ENCODE data around the gene IL1B.
"Not testable (repeated sequence)": the region's sequence is repeated elsewhere in the genome, so short reads cannot be mapped to it uniquely, and the experiment has no call there.

IL1B gene

GRCh38 chr2:112876257-112876970 is 39.8 kb upstream of the IL1B start:
- no peaks in the 10 kb centered on the region for H3K27me3 ChIP-seq (ENCODE audit: control insufficient read depth in 1 of 2, insufficient read depth in 2 of 2, low read length in 2 of 2)
- no peaks in the 10 kb centered on the region for H3K36me3 ChIP-seq (ENCODE audit: insufficient read depth, low read length)
- no peaks in the 10 kb centered on the region for H3K9me3 ChIP-seq (ENCODE audit: low read length)
- H3K4me3 ChIP-seq (ENCODE audit: low read depth in 1 of 2, low read length in 2 of 2) = no peak overlapping the region
- H3K9ac ChIP-seq (ENCODE audit: low read length) = no peak overlapping the region
- H3K27ac ChIP-seq (ENCODE audit: low read depth, low read length) = no peak overlapping the region
- no peaks in the 10 kb centered on the region for H3K4me1 ChIP-seq (ENCODE audit: insufficient read depth, low read length)

- Histone ChIP-seq H3K4me1 (ENCODE audit: insufficient read depth, low read length) (no peaks in the 10 kb centered on the region), H3K27me3 (ENCODE audit: control insufficient read depth in 1 of 2, insufficient read depth in 2 of 2, low read length in 2 of 2) (no peaks in the 10 kb centered on the region), H3K9ac (ENCODE audit: low read length) (no peak overlapping the region), H3K36me3 (ENCODE audit: insufficient read depth, low read length) (no peaks in the 10 kb centered on the region), H3K4me3 (ENCODE audit: low read depth in 1 of 2, low read length in 2 of 2) (no peak overlapping the region), H3K9me3 (ENCODE audit: low read length) (no peaks in the 10 kb centered on the region), H3K27ac (ENCODE audit: low read depth, low read length) (no peak overlapping the region)
Observed at GRCh38 chr2:112870841-112871835, 34.6 kb upstream of the IL1B start.

- Histone ChIP-seq H3K9me3 (ENCODE audit: low read length) (no peaks in the 10 kb centered on the region), H3K9ac (ENCODE audit: low read length) (no peak overlapping the region), H3K4me3 (ENCODE audit: low read depth in 1 of 2, low read length in 2 of 2) (no peak overlapping the region), H3K27ac (ENCODE audit: low read depth, low read length) (no peak overlapping the region), H3K36me3 (ENCODE audit: insufficient read depth, low read length) (no peaks in the 10 kb centered on the region), H3K4me1 (ENCODE audit: insufficient read depth, low read length) (no peaks in the 10 kb centered on the region), H3K27me3 (ENCODE audit: control insufficient read depth in 1 of 2, insufficient read depth in 2 of 2, low read length in 2 of 2) (no peaks in the 10 kb centered on the region)
Observed at GRCh38 chr2:112869258-112869842, 32.8 kb upstream of the IL1B start.

- Histone ChIP-seq H3K4me3 (ENCODE audit: low read depth in 1 of 2, low read length in 2 of 2) (no peak overlapping the region), H3K27me3 (ENCODE audit: control insufficient read depth in 1 of 2, insufficient read depth in 2 of 2, low read length in 2 of 2) (no peaks in the 10 kb centered on the region), H3K9me3 (ENCODE audit: low read length) (no peaks in the 10 kb centered on the region), H3K27ac (ENCODE audit: low read depth, low read length) (no peak overlapping the region), H3K9ac (ENCODE audit: low read length) (no peak overlapping the region), H3K36me3 (ENCODE audit: insufficient read depth, low read length) (no peaks in the 10 kb centered on the region), H3K4me1 (ENCODE audit: insufficient read depth, low read length) (no peaks in the 10 kb centered on the region)
Observed at GRCh38 chr2:112867701-112868631, 31.4 kb upstream of the IL1B start.

GRCh38 chr2:112866128-112866835 is 29.7 kb upstream of the IL1B start:
- no peak overlapping the region for H3K4me3 ChIP-seq (ENCODE audit: low read depth in 1 of 2, low read length in 2 of 2)
- no peak overlapping the region for H3K27ac ChIP-seq (ENCODE audit: low read depth, low read length)
- H3K9me3 ChIP-seq (ENCODE audit: low read length) = no peaks in the 10 kb centered on the region
- no peaks in the 10 kb centered on the region for H3K36me3 ChIP-seq (ENCODE audit: insufficient read depth, low read length)
- no peaks in the 10 kb centered on the region for H3K4me1 ChIP-seq (ENCODE audit: insufficient read depth, low read length)
- no peak overlapping the region for H3K9ac ChIP-seq (ENCODE audit: low read length)
- no peaks in the 10 kb centered on the region for H3K27me3 ChIP-seq (ENCODE audit: control insufficient read depth in 1 of 2, insufficient read depth in 2 of 2, low read length in 2 of 2)

- no peaks in the 10 kb centered on the region for H3K36me3 ChIP-seq (ENCODE audit: insufficient read depth, low read length)
- no peak overlapping the region for H3K27ac ChIP-seq (ENCODE audit: low read depth, low read length)
- no peaks in the 10 kb centered on the region for H3K4me1 ChIP-seq (ENCODE audit: insufficient read depth, low read length)
- H3K9ac ChIP-seq (ENCODE audit: low read length) = no peak overlapping the region
- no peaks in the 10 kb centered on the region for H3K27me3 ChIP-seq (ENCODE audit: control insufficient read depth in 1 of 2, insufficient read depth in 2 of 2, low read length in 2 of 2)
- no peaks in the 10 kb centered on the region for H3K9me3 ChIP-seq (ENCODE audit: low read length)
- no peak overlapping the region for H3K4me3 ChIP-seq (ENCODE audit: low read depth in 1 of 2, low read length in 2 of 2)
Observed at GRCh38 chr2:112864072-112864471, 27.5 kb upstream of the IL1B start.

- not testable (repeated sequence) for H3K27ac ChIP-seq (ENCODE audit: low read depth, low read length); H3K36me3 ChIP-seq (ENCODE audit: insufficient read depth, low read length); H3K9me3 ChIP-seq (ENCODE audit: low read length); H3K4me3 ChIP-seq (ENCODE audit: low read depth in 1 of 2, low read length in 2 of 2); H3K9ac ChIP-seq (ENCODE audit: low read length); H3K27me3 ChIP-seq (ENCODE audit: control insufficient read depth in 1 of 2, insufficient read depth in 2 of 2, low read length in 2 of 2); H3K4me1 ChIP-seq (ENCODE audit: insufficient read depth, low read length)
Observed at GRCh38 chr2:112859406-112860183, 23.0 kb upstream of the IL1B start.

- Histone ChIP-seq H3K4me3 (ENCODE audit: low read depth in 1 of 2, low read length in 2 of 2) (no peak overlapping the region), H3K27ac (ENCODE audit: low read depth, low read length) (no peak overlapping the region), H3K36me3 (ENCODE audit: insufficient read depth, low read length) (no peaks in the 10 kb centered on the region), H3K9me3 (ENCODE audit: low read length) (no peaks in the 10 kb centered on the region), H3K27me3 (ENCODE audit: control insufficient read depth in 1 of 2, insufficient read depth in 2 of 2, low read length in 2 of 2) (no peaks in the 10 kb centered on the region), H3K9ac (ENCODE audit: low read length) (no peak overlapping the region), H3K4me1 (ENCODE audit: insufficient read depth, low read length) (no peaks in the 10 kb centered on the region)
Observed at GRCh38 chr2:112850588-112850987, 14.0 kb upstream of the IL1B start.

- no peaks in the 10 kb centered on the region for H3K9me3 ChIP-seq (ENCODE audit: low read length)
- H3K36me3 ChIP-seq (ENCODE audit: insufficient read depth, low read length) = no peaks in the 10 kb centered on the region
- no peaks in the 10 kb centered on the region for H3K4me1 ChIP-seq (ENCODE audit: insufficient read depth, low read length)
- H3K27ac ChIP-seq (ENCODE audit: low read depth, low read length) = no peak overlapping the region
- H3K27me3 ChIP-seq (ENCODE audit: control insufficient read depth in 1 of 2, insufficient read depth in 2 of 2, low read length in 2 of 2) = no peaks in the 10 kb centered on the region
- no peak overlapping the region for H3K4me3 ChIP-seq (ENCODE audit: low read depth in 1 of 2, low read length in 2 of 2)
- H3K9ac ChIP-seq (ENCODE audit: low read length) = no peak overlapping the region
Observed at GRCh38 chr2:112849956-112850355, 13.4 kb upstream of the IL1B start.

GRCh38 chr2:112848833-112849232 is 12.3 kb upstream of the IL1B start:
- Histone ChIP-seq H3K36me3 (ENCODE audit: insufficient read depth, low read length) (no peaks in the 10 kb centered on the region), H3K4me1 (ENCODE audit: insufficient read depth, low read length) (no peaks in the 10 kb centered on the region), H3K9ac (ENCODE audit: low read length) (no peak overlapping the region), H3K27me3 (ENCODE audit: control insufficient read depth in 1 of 2, insufficient read depth in 2 of 2, low read length in 2 of 2) (no peaks in the 10 kb centered on the region), H3K9me3 (ENCODE audit: low read length) (no peaks in the 10 kb centered on the region), H3K27ac (ENCODE audit: low read depth, low read length) (no peak overlapping the region), H3K4me3 (ENCODE audit: low read depth in 1 of 2, low read length in 2 of 2) (no peak overlapping the region)
